Naive thymus-derived CD4-positive, alpha-beta T cell (primary cell): ENCODE results near the gene OR1S1. TPM values are rescaled to one million over a fixed set of nuclear protein-coding genes. Genes with fewer than 3 reads are reported as not detected.

Source experiments
- ATAC-seq: fragments of 150-1000 bp; cut with Tn5 transposase; 2 replicates; pipeline ENCODE4 v1.10.0; 2021; ENCODE audit warnings: mild to moderate bottlenecking, moderate library complexity
- CTCF ChIA-PET: fragments of 350-600 bp; sonication (Branson Sonifier 250); formaldehyde crosslinking; loops from one replicate; lab custom pipeline; 2021; ENCODE audit warnings: antibody characterized with exemption; lab: Charles Lee
- POLR2A ChIA-PET: fragments of 350-600 bp; sonication (Branson Sonifier 250); formaldehyde crosslinking; loops from one replicate; lab custom pipeline; 2021; ENCODE audit warnings: antibody characterized with exemption, inconsistent platforms; lab: Charles Lee
- DNase-seq, 9 donors: peaks; one replicate each; pipeline versions ENCODE4 v3.0.0 to v3.0.0-alpha.2; 2020 to 2022; ENCODE audit warnings: mixed read lengths in 1 of 9
- H3K27ac ChIP-seq: one replicate; pipeline ENCODE4 v1.7.0; 2013; ENCODE audit warnings: mild to moderate bottlenecking, low read depth, low read length, moderate library complexity
- H3K27me3 ChIP-seq, 2 donors: one replicate each; pipeline ENCODE4 v1.7.0; 2013; ENCODE audit warnings: low read length in 2 of 2, mild to moderate bottlenecking in 2 of 2, moderate library complexity in 2 of 2; ENCODE audit not compliant: control insufficient read depth in 2 of 2, insufficient read depth in 2 of 2
- H3K36me3 ChIP-seq, 3 experiments: 1 replicate in 2 of 3; 2 replicates in 1 of 3; pipeline ENCODE4 v1.7.0; 2013; ENCODE audit warnings: low read length in 3 of 3, mild to moderate bottlenecking in 3 of 3, moderate library complexity in 1 of 3; ENCODE audit not compliant: insufficient read depth in 3 of 3, control insufficient read depth in 2 of 3
- H3K4me1 ChIP-seq, 2 donors: one replicate each; pipeline ENCODE4 v1.7.0; 2013; ENCODE audit warnings: low read length in 2 of 2, mild to moderate bottlenecking in 2 of 2, moderate library complexity in 1 of 2; ENCODE audit not compliant: control insufficient read depth in 2 of 2, insufficient read depth in 2 of 2
- H3K4me3 ChIP-seq: 2 replicates; pipeline ENCODE4 v1.7.0; 2013; ENCODE audit warnings: mild to moderate bottlenecking, low read length
- H3K9me3 ChIP-seq, 3 experiments: 1 replicate in 2 of 3; 2 replicates in 1 of 3; pipeline ENCODE4 v1.7.0; 2013; ENCODE audit warnings: low read length in 3 of 3; ENCODE audit not compliant: control insufficient read depth in 2 of 3
- H3K27ac Mint-ChIP-seq, 9 donors: one replicate each; pipeline ENCODE4 v1.8.0; 2020 to 2022; ENCODE audit warnings: mixed read lengths in 9 of 9, mild to moderate bottlenecking in 8 of 9, moderate library complexity in 5 of 9, inconsistent platforms in 2 of 9
- H3K27me3 Mint-ChIP-seq, 5 donors: one replicate each; pipeline ENCODE4 v1.8.0; 2021 to 2022; ENCODE audit warnings: mixed read lengths in 5 of 5, mild to moderate bottlenecking in 1 of 5
- H3K36me3 Mint-ChIP-seq, 5 donors: one replicate each; pipeline ENCODE4 v1.8.0; 2020 to 2022; ENCODE audit warnings: mixed read lengths in 5 of 5, mild to moderate bottlenecking in 3 of 5, inconsistent platforms in 1 of 5
- H3K4me1 Mint-ChIP-seq, 7 donors: one replicate each; pipeline ENCODE4 v1.8.0; 2020 to 2022; ENCODE audit warnings: mixed read lengths in 7 of 7, mild to moderate bottlenecking in 3 of 7, inconsistent platforms in 1 of 7
- H3K4me3 Mint-ChIP-seq, 10 donors: one replicate each; pipeline ENCODE4 v1.8.0; 2020 to 2022; ENCODE audit warnings: mild to moderate bottlenecking in 10 of 10, mixed read lengths in 10 of 10, moderate library complexity in 6 of 10, inconsistent platforms in 2 of 10
- H3K9me3 Mint-ChIP-seq, 11 donors: one replicate each; pipeline ENCODE4 v1.8.0; 2020 to 2022; ENCODE audit warnings: mixed read lengths in 11 of 11, mild to moderate bottlenecking in 4 of 11, inconsistent platforms in 1 of 11, moderate library complexity in 1 of 11
- intact Hi-C, 2 donors: fragments of 100-400 bp; cut with micrococcal nuclease; formaldehyde crosslinking; loops; one replicate each; pipeline ENCODE4 v1.15.1; 2023
- polyA plus RNA-seq, 2 donors: library from polyadenylated mRNA; unstranded; fragments of 300-500 nt; fragmentation: Illumina TruSeq; gene quantifications; one replicate each; pipeline ENCODE4 v1.2.3, GENCODE V29; 2021
- total RNA-seq, 6 experiments: library from RNA in 5 of 6; stranded (reverse) in 5 of 6; gene quantifications; 1 replicate in 5 of 6; 2 replicates in 1 of 6; pipeline ENCODE4 v1.2.3 and lab custom pipeline; 2021 to 2026

Gene OR1S1
- total and polyA plus RNA-seq, 7 experiments from 2014 or later, result not detected

DNA sequence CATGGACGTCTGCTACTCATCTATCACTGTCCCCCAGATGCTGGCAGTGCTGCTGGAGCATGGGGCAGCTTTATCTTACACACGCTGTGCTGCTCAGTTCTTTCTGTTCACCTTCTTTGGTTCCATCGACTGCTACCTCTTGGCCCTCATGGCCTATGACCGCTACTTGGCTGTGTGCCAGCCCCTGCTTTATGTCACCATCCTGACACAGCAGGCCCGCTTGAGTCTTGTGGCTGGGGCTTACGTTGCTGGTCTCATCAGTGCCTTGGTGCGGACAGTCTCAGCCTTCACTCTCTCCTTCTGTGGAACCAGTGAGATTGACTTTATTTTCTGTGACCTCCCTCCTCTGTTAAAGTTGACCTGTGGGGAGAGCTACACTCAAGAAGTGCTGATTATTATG, 32.9 kb upstream of the OR1S1 start:
- H3K9me3 Mint-ChIP-seq, result peaks cover 0 to 3% (median 0%) of the 10 kb centered on the region in 11 donors
- no peak overlapping the region for H3K4me3 Mint-ChIP-seq
- Histone ChIP-seq H3K27ac (no peak overlapping the region), H3K4me3 (no peak overlapping the region), H3K9me3 (no peaks in the 10 kb centered on the region), H3K36me3 (no peaks in the 10 kb centered on the region), H3K27me3 (peaks cover 0 to 4% of the 10 kb centered on the region in 2 donors), H3K4me1 (no peaks in the 10 kb centered on the region)
- ATAC-seq (no peak), DNase-seq (no peak)
- peaks cover 0 to 3% (median 0%) of the 10 kb centered on the region in 5 donors for H3K36me3 Mint-ChIP-seq
- H3K4me1 Mint-ChIP-seq, result peaks cover 0 to 4% (median 0%) of the 10 kb centered on the region in 7 donors
- intact Hi-C loops, result no loop called here
- H3K27ac Mint-ChIP-seq, result no peak overlapping the region
- peaks cover 0 to 43% (median 36%) of the 10 kb centered on the region in 5 donors for H3K27me3 Mint-ChIP-seq
- CTCF ChIA-PET, result no interaction called here
- POLR2A ChIA-PET, result no interaction called here

DNA sequence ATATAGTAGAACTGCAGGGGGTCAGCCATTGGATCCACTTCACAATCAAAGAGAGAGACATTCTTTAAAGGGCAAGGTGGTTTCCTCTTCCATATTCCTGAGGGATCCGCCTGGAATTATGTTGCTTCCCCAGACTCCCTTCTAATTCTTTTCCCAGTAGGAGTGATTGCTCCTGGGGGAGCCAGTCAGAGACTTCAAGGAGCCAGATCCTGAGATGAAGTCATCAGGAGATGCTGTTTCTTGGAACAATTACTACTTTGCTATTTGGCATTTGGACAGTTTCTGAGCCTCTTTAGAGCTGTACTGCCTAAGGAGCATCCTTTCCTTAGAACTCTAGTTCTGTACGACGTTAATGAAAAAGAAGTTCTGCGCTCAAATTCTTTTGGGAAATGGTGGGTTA, 25.6 kb upstream of the OR1S1 start:
- no peak overlapping the region for H3K27ac ChIP-seq
- POLR2A ChIA-PET, result no interaction called here
- H3K4me3 ChIP-seq, result no peak overlapping the region
- H3K4me3 Mint-ChIP-seq, result no peak overlapping the region
- DNase-seq, result no peak
- no peaks in the 10 kb centered on the region for H3K9me3 Mint-ChIP-seq
- intact Hi-C loops, result no loop called here
- no peaks in the 10 kb centered on the region for H3K4me1 ChIP-seq
- H3K9me3 ChIP-seq, result no peaks in the 10 kb centered on the region
- H3K27me3 ChIP-seq, result no peaks in the 10 kb centered on the region
- CTCF ChIA-PET, result no interaction called here
- no peaks in the 10 kb centered on the region for H3K36me3 ChIP-seq
- ATAC-seq, result no peak
- H3K27ac Mint-ChIP-seq, result no peak overlapping the region
- H3K36me3 Mint-ChIP-seq, result no peaks in the 10 kb centered on the region
- peaks cover 0 to 5% (median 0%) of the 10 kb centered on the region in 5 donors for H3K27me3 Mint-ChIP-seq
- H3K4me1 Mint-ChIP-seq, result no peaks in the 10 kb centered on the region

- POLR2A ChIA-PET, result no interaction called here
- H3K4me1 ChIP-seq, result no peaks in the 10 kb centered on the region
- H3K4me3 Mint-ChIP-seq, result no peak within 1 kb of the TSS
- no peaks in the 10 kb centered on the region for H3K36me3 Mint-ChIP-seq
- H3K27ac ChIP-seq, result no peak within 1 kb of the TSS
- intact Hi-C loops, result no loop called here
- H3K27ac Mint-ChIP-seq, result no peak within 1 kb of the TSS
- no peaks in the 10 kb centered on the region for H3K27me3 Mint-ChIP-seq
- DNase-seq (no peak), ATAC-seq (no peak)
- no peaks in the 10 kb centered on the region for H3K9me3 ChIP-seq
- CTCF ChIA-PET, result no interaction called here
- H3K9me3 Mint-ChIP-seq, result no peaks in the 10 kb centered on the region
- H3K4me1 Mint-ChIP-seq, result no peaks in the 10 kb centered on the region
- no peak within 1 kb of the TSS for H3K4me3 ChIP-seq
- H3K36me3 ChIP-seq, result no peaks in the 10 kb centered on the region
- no peaks in the 10 kb centered on the region for H3K27me3 ChIP-seq
Observed at GRCh38 chr11:58188770-58189169, 23.8 kb upstream of the OR1S1 start, which contains the start of gene OR9Q2. Gene OR9Q2 (plus strand): TSS chr11:58189070. CDS start chr11:58190491, 1,421 bp downstream.

- H3K27me3 Mint-ChIP-seq, result peaks cover 0 to 10% (median 0%) of the 10 kb centered on the region in 5 donors
- intact Hi-C loops, result no loop called here
- no peaks in the 10 kb centered on the region for H3K9me3 ChIP-seq
- CTCF ChIA-PET, result no interaction called here
- no peak overlapping the region for H3K4me3 ChIP-seq
- no peaks in the 10 kb centered on the region for H3K4me1 ChIP-seq
- DNase-seq (no peak), ATAC-seq (no peak)
- POLR2A ChIA-PET, result no interaction called here
- no peaks in the 10 kb centered on the region for H3K4me1 Mint-ChIP-seq
- H3K27ac ChIP-seq, result no peak overlapping the region
- peaks cover 0 to 12% (median 2%) of the 10 kb centered on the region in 11 donors for H3K9me3 Mint-ChIP-seq
- H3K36me3 ChIP-seq, result no peaks in the 10 kb centered on the region
- H3K4me3 Mint-ChIP-seq, result no peak overlapping the region
- H3K36me3 Mint-ChIP-seq, result no peaks in the 10 kb centered on the region
- no peak overlapping the region for H3K27ac Mint-ChIP-seq
- H3K27me3 ChIP-seq, result no peaks in the 10 kb centered on the region
Observed at GRCh38 chr11:58192229-58192628, 20.3 kb upstream of the OR1S1 start.

DNA sequence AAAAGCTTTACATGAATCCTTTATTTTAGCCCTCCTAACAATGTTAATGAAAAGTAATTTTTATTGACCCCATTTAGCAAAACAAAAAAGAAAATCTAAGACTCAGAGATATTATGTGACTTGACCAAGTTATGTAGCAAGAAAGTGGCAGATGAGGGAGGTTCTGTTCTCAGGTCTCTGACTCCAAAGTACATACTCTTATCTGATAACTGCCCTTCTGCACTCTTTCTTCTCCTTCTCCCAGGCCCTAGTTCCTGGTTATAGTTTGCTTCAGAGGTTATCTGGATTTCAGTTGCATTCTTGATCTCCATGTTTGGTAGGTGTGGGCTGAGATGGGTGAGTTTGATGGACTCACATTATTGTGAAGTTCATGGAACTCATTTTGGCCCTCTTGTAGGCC, 19.1 kb upstream of the OR1S1 start:
- CTCF ChIA-PET, result no interaction called here

GRCh38 chr11:58195939-58196338, 16.6 kb upstream of the OR1S1 start:
- Mint-ChIP-seq H3K27me3 (peaks cover 0 to 28% (median 12%) of the 10 kb centered on the region in 5 donors), H3K36me3 (no peaks in the 10 kb centered on the region), H3K9me3 (peaks cover 0 to 28% (median 10%) of the 10 kb centered on the region in 11 donors), H3K4me1 (no peaks in the 10 kb centered on the region), H3K27ac (no peak overlapping the region), H3K4me3 (no peak overlapping the region)
- ATAC-seq (no peak), DNase-seq (no peak)
- no peaks in the 10 kb centered on the region for H3K9me3 ChIP-seq
- H3K4me1 ChIP-seq, result no peaks in the 10 kb centered on the region
- H3K4me3 ChIP-seq, result no peak overlapping the region
- H3K36me3 ChIP-seq, result no peaks in the 10 kb centered on the region
- ChIA-PET POLR2A (no interaction called here), CTCF (no interaction called here)
- H3K27me3 ChIP-seq, result no peaks in the 10 kb centered on the region
- intact Hi-C loops, result no loop called here
- H3K27ac ChIP-seq, result no peak overlapping the region

More for the DNA sequence above, 19.1 kb upstream of the OR1S1 start:
- Mint-ChIP-seq H3K27ac (no peak overlapping the region), H3K27me3 (peaks cover 0 to 18% (median 7%) of the 10 kb centered on the region in 5 donors), H3K9me3 (peaks cover 0 to 22% (median 8%) of the 10 kb centered on the region in 11 donors), H3K4me1 (no peaks in the 10 kb centered on the region), H3K4me3 (no peak overlapping the region), H3K36me3 (no peaks in the 10 kb centered on the region)
- H3K36me3 ChIP-seq, result no peaks in the 10 kb centered on the region
- no peaks in the 10 kb centered on the region for H3K4me1 ChIP-seq
- H3K9me3 ChIP-seq, result no peaks in the 10 kb centered on the region
- H3K27ac ChIP-seq, result no peak overlapping the region
- no peak overlapping the region for H3K4me3 ChIP-seq
- intact Hi-C loops, result no loop called here
- POLR2A ChIA-PET, result no interaction called here
- no peak for DNase-seq
- ATAC-seq, result no peak
- no peaks in the 10 kb centered on the region for H3K27me3 ChIP-seq

DNA sequence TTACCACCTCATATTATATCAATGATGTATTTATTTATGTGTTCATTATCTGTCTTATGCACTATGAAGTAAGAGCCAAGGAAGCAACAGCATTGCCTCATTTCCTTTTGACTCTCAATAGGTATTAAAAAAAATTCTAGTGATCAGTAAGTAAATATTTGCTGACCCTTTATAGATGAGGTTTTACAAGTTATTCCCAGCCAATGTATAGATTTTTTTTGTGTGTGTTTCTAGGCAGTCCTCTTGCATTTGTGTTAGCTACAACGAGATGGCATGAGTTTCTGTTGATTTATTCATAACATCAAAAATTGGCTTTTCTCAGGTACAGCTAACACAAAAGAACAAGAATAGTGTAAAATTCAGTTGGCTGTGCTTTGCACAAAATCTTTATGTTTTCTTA, 13.2 kb upstream of the OR1S1 start:
- H3K4me3 Mint-ChIP-seq, result no peak overlapping the region
- ATAC-seq, result no peak
- no peaks in the 10 kb centered on the region for H3K27me3 ChIP-seq
- peaks cover 0 to 52% (median 29%) of the 10 kb centered on the region in 5 donors for H3K27me3 Mint-ChIP-seq
- ChIA-PET CTCF (no interaction called here), POLR2A (no interaction called here)
- H3K27ac Mint-ChIP-seq, result no peak overlapping the region
- intact Hi-C loops, result no loop called here
- no peaks in the 10 kb centered on the region for H3K4me1 Mint-ChIP-seq
- no peaks in the 10 kb centered on the region for H3K36me3 ChIP-seq
- DNase-seq, result no peak
- no peak overlapping the region for H3K4me3 ChIP-seq
- peaks cover 4 to 28% (median 11%) of the 10 kb centered on the region in 11 donors for H3K9me3 Mint-ChIP-seq
- no peaks in the 10 kb centered on the region for H3K9me3 ChIP-seq
- H3K27ac ChIP-seq, result no peak overlapping the region
- H3K4me1 ChIP-seq, result no peaks in the 10 kb centered on the region
- H3K36me3 Mint-ChIP-seq, result peaks cover 0 to 7% (median 0%) of the 10 kb centered on the region in 5 donors
